ENCODE results near the gene TRIM65. TPM values are rescaled to one million over a fixed set of nuclear protein-coding genes. Genes with fewer than 3 reads are reported as not detected.

TRIM65 gene
- total and polyA plus RNA-seq, 2 of the 13 experiments (the other 11 are each of a cell fraction or from before 2014, with no cell fraction given) = 10.3 to 22.4 TPM

GRCh38 chr17:75878174-75878998, 18.4 kb downstream of the TRIM65 start, which contains the start of gene TRIM47 (continued):
- TF ChIP-seq ZNF737 (CRISPR knock-in tag; IDR thresholded peaks at IDR 0.05; ENCODE audit: borderline replicate concordance) (no peak), TFE3 (CRISPR knock-in tag; IDR thresholded peaks at IDR 0.05) (no peak), ZNF761 (CRISPR knock-in tag; conservative IDR thresholded peaks at IDR 0.05) (peak; percentile 43; the same call in 1 of the 2 replicates), MBD4 (IDR thresholded peaks at IDR 0.05; ENCODE audit: borderline replicate concordance, low read length) (no peak), IRF2 (CRISPR knock-in tag; IDR thresholded peaks at IDR 0.05) (peak; percentile 82), ZNF616 (CRISPR knock-in tag; IDR thresholded peaks at IDR 0.05; ENCODE audit: low read depth) (no peak), CENPBD1 (CRISPR knock-in tag; IDR thresholded peaks at IDR 0.05; ENCODE audit: borderline replicate concordance, low read depth) (no peak), ZNF260 (CRISPR knock-in tag; IDR thresholded peaks at IDR 0.05; ENCODE audit: borderline replicate concordance, low read depth) (no peak), ZBTB38 (CRISPR knock-in tag; IDR thresholded peaks at IDR 0.05) (no peak; the same call in 1 of the 2 replicates), ZBTB26 (CRISPR knock-in tag; IDR thresholded peaks at IDR 0.05; ENCODE audit: borderline replicate concordance) (peak; percentile 78), BATF2 (CRISPR knock-in tag; IDR thresholded peaks at IDR 0.05) (no peak), ZNF407 (CRISPR knock-in tag; IDR thresholded peaks at IDR 0.05; ENCODE audit: not compliant biosample characterization) (no peak), ZNF766 (CRISPR knock-in tag; IDR thresholded peaks at IDR 0.05; ENCODE audit: borderline replicate concordance) (no peak)

Measured in HepG2 (cell line).